ENCODE results near the gene AP1M1. TPM values are rescaled to one million over a fixed set of nuclear protein-coding genes. Genes with fewer than 3 reads are reported as not detected.
A peak's percentile ranks its signal among the peaks of the same experiment; 100 is the strongest.

The AP1M1 gene
- total and polyA plus RNA-seq, 4 donors, result 31.2 to 85.7 (median 54.2) TPM

DNA sequence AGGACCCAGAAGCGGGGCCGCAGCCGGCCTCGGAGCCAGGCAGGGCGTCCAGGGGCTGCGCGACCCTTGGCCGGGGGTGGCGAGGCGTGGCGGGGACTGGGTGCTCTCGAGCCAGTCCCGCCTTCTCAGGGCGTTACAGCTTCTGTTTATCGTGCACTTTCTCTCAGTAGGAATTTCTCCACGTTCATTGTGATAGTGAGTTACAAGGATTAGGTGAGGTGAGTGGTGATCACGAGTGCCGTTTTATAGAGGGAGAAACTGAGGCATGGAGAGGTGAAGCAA is 600 bp downstream of the AP1M1 start:
- H3K27ac ChIP-seq (ENCODE audit: low read depth in 1 of 2, low read length in 1 of 2), result peak overlapping the region; percentile 83 to 91
- H3K4me1 ChIP-seq (ENCODE audit: control insufficient read depth in 5 of 5, insufficient read depth in 5 of 5, low read length in 5 of 5), result peaks cover 3 to 24% (median 8%) of the 10 kb centered on the region in 5 donors
- peak overlapping the region in 1 of 2 donors; percentile 46 for H3K9ac ChIP-seq (ENCODE audit: insufficient read depth in 1 of 2, low read length in 2 of 2)
- peak overlapping the region; percentile 94 for H3K4me3 ChIP-seq
- no peaks in the 10 kb centered on the region for H3K9me3 ChIP-seq (ENCODE audit: control insufficient read depth in 4 of 4, insufficient read depth in 3 of 4, low read length in 3 of 4)
- DNase-seq (no peak), ATAC-seq (ENCODE audit: insufficient read depth, low FRiP score) (peak; percentile 8)
- 1% methylated on average over 18 of the region's 18 CpGs for WGBS, 2 donors
- peaks cover 0 to 21% (median 7%) of the 10 kb centered on the region in 4 donors for H3K36me3 ChIP-seq (ENCODE audit: control insufficient read depth in 4 of 4, insufficient read depth in 4 of 4, low read length in 4 of 4)
- H3K27me3 ChIP-seq (ENCODE audit: control insufficient read depth in 3 of 3, insufficient read depth in 3 of 3, low read length in 2 of 3), result no peaks in the 10 kb centered on the region
- TF ChIP-seq, protein P1, sequence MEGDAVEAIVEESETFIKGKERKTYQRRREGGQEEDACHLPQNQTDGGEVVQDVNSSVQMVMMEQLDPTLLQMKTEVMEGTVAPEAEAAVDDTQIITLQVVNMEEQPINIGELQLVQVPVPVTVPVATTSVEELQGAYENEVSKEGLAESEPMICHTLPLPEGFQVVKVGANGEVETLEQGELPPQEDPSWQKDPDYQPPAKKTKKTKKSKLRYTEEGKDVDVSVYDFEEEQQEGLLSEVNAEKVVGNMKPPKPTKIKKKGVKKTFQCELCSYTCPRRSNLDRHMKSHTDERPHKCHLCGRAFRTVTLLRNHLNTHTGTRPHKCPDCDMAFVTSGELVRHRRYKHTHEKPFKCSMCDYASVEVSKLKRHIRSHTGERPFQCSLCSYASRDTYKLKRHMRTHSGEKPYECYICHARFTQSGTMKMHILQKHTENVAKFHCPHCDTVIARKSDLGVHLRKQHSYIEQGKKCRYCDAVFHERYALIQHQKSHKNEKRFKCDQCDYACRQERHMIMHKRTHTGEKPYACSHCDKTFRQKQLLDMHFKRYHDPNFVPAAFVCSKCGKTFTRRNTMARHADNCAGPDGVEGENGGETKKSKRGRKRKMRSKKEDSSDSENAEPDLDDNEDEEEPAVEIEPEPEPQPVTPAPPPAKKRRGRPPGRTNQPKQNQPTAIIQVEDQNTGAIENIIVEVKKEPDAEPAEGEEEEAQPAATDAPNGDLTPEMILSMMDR (IDR thresholded peaks at IDR 0.05; ENCODE audit: control extremely low read depth, extremely low read depth), result no peak

DNA sequence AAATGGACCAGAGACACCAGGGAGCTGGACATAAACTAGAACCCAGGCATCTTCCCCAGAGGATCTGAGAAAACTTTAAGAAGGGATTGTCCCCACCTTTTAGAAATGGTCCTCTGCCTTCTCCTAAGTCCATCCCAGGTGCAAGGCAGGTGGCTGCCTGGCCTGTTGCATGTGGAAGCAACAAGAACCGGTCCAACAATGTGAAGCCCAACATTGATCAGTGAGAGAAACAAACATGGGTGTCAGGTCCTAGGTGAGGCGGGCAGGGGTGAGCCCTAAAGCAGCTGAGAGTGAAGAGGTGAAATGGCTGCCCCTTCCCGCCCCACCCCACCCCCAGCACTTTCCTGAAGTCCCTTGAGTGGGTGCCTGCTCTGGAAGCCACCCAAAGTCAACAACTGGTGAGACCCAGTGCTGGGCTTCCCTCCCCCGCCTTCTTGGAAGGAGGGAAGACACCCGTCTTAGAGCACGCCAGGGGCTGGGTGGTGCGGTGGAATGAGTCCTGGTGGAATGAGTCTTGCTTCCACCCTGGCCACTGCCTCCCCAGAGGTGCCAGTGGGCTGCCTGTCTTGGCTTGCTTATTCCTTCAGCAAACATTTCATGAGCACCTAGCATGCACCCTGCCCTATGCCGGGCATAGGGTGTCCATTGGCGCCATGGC is 1.7 kb downstream of the AP1M1 start:
- Histone ChIP-seq H3K9ac (ENCODE audit: insufficient read depth in 1 of 2, low read length in 2 of 2) (no peak overlapping the region), H3K4me1 (ENCODE audit: control insufficient read depth in 5 of 5, insufficient read depth in 5 of 5, low read length in 5 of 5) (peaks cover 3 to 24% (median 8%) of the 10 kb centered on the region in 5 donors)

DNA sequence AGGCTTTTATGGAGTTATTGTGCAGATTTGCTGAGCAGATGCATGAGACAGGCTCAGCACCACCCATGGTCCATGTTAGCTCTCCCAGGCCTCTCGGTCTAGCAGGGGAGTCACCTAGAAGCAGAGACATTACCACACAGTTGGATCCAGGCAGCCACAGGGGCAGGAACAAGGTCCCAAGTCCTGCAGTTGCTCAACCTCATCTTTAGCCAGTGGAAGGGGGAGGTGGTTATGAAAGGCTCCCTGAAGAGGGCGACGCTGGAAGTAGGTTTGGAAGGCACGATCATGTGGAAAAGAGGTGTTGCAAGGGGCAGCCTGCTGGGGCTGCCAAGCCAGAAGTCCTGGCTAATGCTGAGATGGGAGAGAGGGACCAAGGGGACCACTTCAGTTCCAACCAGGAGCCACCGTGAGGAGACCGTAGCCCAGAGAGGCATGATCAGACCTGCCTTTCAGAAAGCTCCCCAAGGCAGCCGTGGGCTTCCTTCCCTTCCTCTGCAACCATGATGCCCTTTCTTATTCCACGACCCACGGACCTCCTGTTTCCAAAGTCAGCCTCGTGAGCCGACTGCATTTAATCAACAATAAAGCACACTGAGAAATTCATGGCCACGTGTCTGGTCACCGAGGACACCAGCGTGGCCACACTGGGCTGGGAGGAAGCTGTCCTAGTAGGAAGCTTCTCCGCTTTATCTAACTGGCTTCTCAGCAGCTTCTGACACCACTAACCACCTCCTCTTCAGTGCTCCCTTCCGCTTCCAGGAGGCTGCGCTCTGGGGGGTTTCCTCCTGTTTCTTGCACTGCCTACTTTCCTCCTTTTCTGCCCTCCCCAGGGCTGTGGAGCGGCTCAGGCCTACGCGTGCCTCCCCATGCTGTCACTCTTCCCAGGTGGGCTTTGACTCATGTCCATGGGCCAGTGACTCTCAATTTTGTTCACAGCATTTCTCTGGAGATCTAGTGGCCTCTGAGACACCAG is 2.6 kb downstream of the AP1M1 start:
- H3K4me3 ChIP-seq, result no peak overlapping the region
- no peak overlapping the region for H3K9ac ChIP-seq (ENCODE audit: insufficient read depth in 1 of 2, low read length in 2 of 2)
- DNase-seq (no peak), ATAC-seq (ENCODE audit: insufficient read depth, low FRiP score) (no peak)
- H3K9me3 ChIP-seq (ENCODE audit: control insufficient read depth in 4 of 4, insufficient read depth in 3 of 4, low read length in 3 of 4), result no peaks in the 10 kb centered on the region
- TF ChIP-seq, protein P1 (IDR thresholded peaks at IDR 0.05; ENCODE audit: control extremely low read depth, extremely low read depth), result no peak
- no peaks in the 10 kb centered on the region for H3K27me3 ChIP-seq (ENCODE audit: control insufficient read depth in 3 of 3, insufficient read depth in 3 of 3, low read length in 2 of 3)
- H3K27ac ChIP-seq (ENCODE audit: low read depth in 1 of 2, low read length in 1 of 2), result peak overlapping the region in 1 of 2 donors; percentile 78
- peaks cover 4 to 35% (median 16%) of the 10 kb centered on the region in 4 donors for H3K36me3 ChIP-seq (ENCODE audit: control insufficient read depth in 4 of 4, insufficient read depth in 4 of 4, low read length in 4 of 4)
- WGBS, 2 donors, result 56 to 73% methylated on average over 20 of the region's 20 CpGs
- H3K4me1 ChIP-seq (ENCODE audit: control insufficient read depth in 5 of 5, insufficient read depth in 5 of 5, low read length in 5 of 5), result peaks cover 3 to 27% (median 8%) of the 10 kb centered on the region in 5 donors

More for the DNA sequence above, 1.7 kb downstream of the AP1M1 start:
- ATAC-seq (ENCODE audit: insufficient read depth, low FRiP score) (no peak), DNase-seq (peak in 2 of 3 donors; percentile 42 to 53)
- Histone ChIP-seq H3K27ac (ENCODE audit: low read depth in 1 of 2, low read length in 1 of 2) (peak overlapping the region in 1 of 2 donors; percentile 78), H3K27me3 (ENCODE audit: control insufficient read depth in 3 of 3, insufficient read depth in 3 of 3, low read length in 2 of 3) (no peaks in the 10 kb centered on the region), H3K4me3 (no peak overlapping the region), H3K36me3 (ENCODE audit: control insufficient read depth in 4 of 4, insufficient read depth in 4 of 4, low read length in 4 of 4) (peaks cover 4 to 29% (median 14%) of the 10 kb centered on the region in 4 donors), H3K9me3 (ENCODE audit: control insufficient read depth in 4 of 4, insufficient read depth in 3 of 4, low read length in 3 of 4) (no peaks in the 10 kb centered on the region)
- TF ChIP-seq, protein P1 (IDR thresholded peaks at IDR 0.05; ENCODE audit: control extremely low read depth, extremely low read depth), result no peak
- WGBS, 2 donors, result 65 to 91% methylated on average over 9 of the region's 9 CpGs

All from lung (tissue), 12 donors.